Activated CD4-positive, alpha-beta T cell treated with anti-CD3 and anti-CD28 coated beads, Interleukin-2, amount 10 ng/mL, durations not matched to agents 24 days and 14 days (primary cell): ENCODE data around the gene CTNNA3. TPM values are rescaled to one million over a fixed set of nuclear protein-coding genes. Genes with fewer than 3 reads are reported as not detected.

Experiments used
- DNase-seq: peaks from one replicate; pipeline ENCODE4 v3.0.0; 2022
- H3K27ac Mint-ChIP-seq: one replicate; pipeline ENCODE4 v1.8.0; 2022; ENCODE audit warnings: mild to moderate bottlenecking, mixed read lengths
- H3K27me3 Mint-ChIP-seq: one replicate; pipeline ENCODE4 v1.8.0; 2022; ENCODE audit warnings: mixed read lengths
- H3K36me3 Mint-ChIP-seq: one replicate; pipeline ENCODE4 v1.8.0; 2022; ENCODE audit warnings: low read depth, mild to moderate bottlenecking, mixed read lengths
- H3K4me1 Mint-ChIP-seq: one replicate; pipeline ENCODE4 v1.8.0; 2021; ENCODE audit warnings: mixed read lengths
- H3K4me3 Mint-ChIP-seq: one replicate; pipeline ENCODE4 v1.8.0; 2022; ENCODE audit warnings: mild to moderate bottlenecking, moderate library complexity, mixed read lengths
- H3K9me3 Mint-ChIP-seq: one replicate; pipeline ENCODE4 v1.8.0; 2021; ENCODE audit warnings: mixed read lengths
- intact Hi-C: fragments of 100-400 bp; cut with micrococcal nuclease; formaldehyde crosslinking; loops from one replicate; pipeline ENCODE4 v1.15.1; 2023
- total RNA-seq: library from RNA; stranded (reverse); gene quantifications from 2 replicates; pipeline ENCODE4 v1.2.3, GENCODE V29; 2022

Gene CTNNA3
- total RNA-seq, 1 donor from 2014 or later = not detected

- Mint-ChIP-seq H3K9me3 (no peaks in the 10 kb centered on the region), H3K36me3 (no peaks in the 10 kb centered on the region), H3K4me3 (no peak overlapping the region), H3K4me1 (no peaks in the 10 kb centered on the region), H3K27me3 (no peaks in the 10 kb centered on the region), H3K27ac (no peak overlapping the region)
- DNase-seq = no peak
- intact Hi-C loops = no loop called here
These were observed 539.8 kb downstream of the CTNNA3 start for GRCh38 chr10:67156239-67156638.

GRCh38 chr10:67151471-67151870 lies 544.5 kb downstream of the CTNNA3 start:
- Mint-ChIP-seq H3K4me1 (no peaks in the 10 kb centered on the region), H3K27ac (no peak overlapping the region), H3K27me3 (no peaks in the 10 kb centered on the region), H3K9me3 (no peaks in the 10 kb centered on the region), H3K4me3 (no peak overlapping the region), H3K36me3 (no peaks in the 10 kb centered on the region)
- intact Hi-C loops = no loop called here
- no peak for DNase-seq

DNA sequence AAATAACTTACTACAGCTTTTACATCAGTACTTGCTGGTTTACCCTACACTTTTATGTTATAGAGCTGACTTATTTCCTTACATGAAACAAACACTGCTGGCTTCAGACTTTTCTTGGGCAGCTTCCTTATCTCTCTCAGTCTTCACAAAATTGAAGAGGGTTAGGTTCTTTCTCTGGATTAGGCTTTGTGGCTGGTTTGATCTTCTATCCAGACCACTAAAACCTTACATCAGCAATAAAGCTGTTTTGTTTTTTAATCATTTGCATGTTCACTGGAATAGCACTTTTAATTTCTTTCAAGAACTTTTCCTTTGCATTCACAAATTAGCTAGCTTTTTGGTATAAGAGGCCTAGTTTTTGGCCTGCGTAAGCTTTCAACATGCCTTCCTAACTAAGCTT lies 551.5 kb downstream of the CTNNA3 start:
- no peaks in the 10 kb centered on the region for H3K36me3 Mint-ChIP-seq
- no peak overlapping the region for H3K27ac Mint-ChIP-seq
- no peak overlapping the region for H3K4me3 Mint-ChIP-seq
- no peaks in the 10 kb centered on the region for H3K4me1 Mint-ChIP-seq
- no peaks in the 10 kb centered on the region for H3K9me3 Mint-ChIP-seq
- intact Hi-C loops = no loop called here
- H3K27me3 Mint-ChIP-seq = no peaks in the 10 kb centered on the region
- no peak for DNase-seq

DNA sequence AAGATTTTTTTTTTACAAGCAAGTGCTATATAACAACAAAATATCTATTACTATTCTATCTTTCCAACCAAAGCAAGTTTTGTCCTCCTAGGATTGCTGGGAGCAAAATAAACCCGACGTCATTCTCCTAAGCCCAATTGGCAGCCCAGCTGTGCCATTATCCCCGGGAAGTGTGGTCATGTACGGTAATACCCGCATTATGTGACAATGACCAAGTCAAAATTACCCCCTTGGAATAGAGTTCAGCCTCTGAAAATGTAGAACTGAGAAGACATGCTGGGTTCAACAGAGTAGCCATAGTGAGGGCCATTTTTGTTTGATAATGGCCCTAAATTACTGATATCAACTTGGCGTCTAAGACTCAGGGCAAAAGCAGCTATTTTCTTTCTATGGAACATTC lies 554.7 kb downstream of the CTNNA3 start:
- no peak for DNase-seq
- Mint-ChIP-seq H3K27ac (no peak overlapping the region), H3K9me3 (no peaks in the 10 kb centered on the region), H3K4me3 (no peak overlapping the region), H3K36me3 (no peaks in the 10 kb centered on the region), H3K27me3 (no peaks in the 10 kb centered on the region), H3K4me1 (no peaks in the 10 kb centered on the region)
- intact Hi-C loops = no loop called here

- no peak overlapping the region for H3K4me3 Mint-ChIP-seq
- no peaks in the 10 kb centered on the region for H3K4me1 Mint-ChIP-seq
- H3K9me3 Mint-ChIP-seq = no peaks in the 10 kb centered on the region
- intact Hi-C loops = no loop called here
- no peak overlapping the region for H3K27ac Mint-ChIP-seq
- no peaks in the 10 kb centered on the region for H3K27me3 Mint-ChIP-seq
- H3K36me3 Mint-ChIP-seq = no peaks in the 10 kb centered on the region
- DNase-seq = no peak
These were observed 555.4 kb downstream of the CTNNA3 start for GRCh38 chr10:67140641-67141040.

GRCh38 chr10:67127441-67127840 lies 568.6 kb downstream of the CTNNA3 start:
- intact Hi-C loops = no loop called here
- H3K9me3 Mint-ChIP-seq = no peaks in the 10 kb centered on the region
- DNase-seq = no peak
- H3K4me3 Mint-ChIP-seq = no peak overlapping the region
- no peaks in the 10 kb centered on the region for H3K27me3 Mint-ChIP-seq
- no peaks in the 10 kb centered on the region for H3K36me3 Mint-ChIP-seq
- H3K4me1 Mint-ChIP-seq = no peaks in the 10 kb centered on the region
- no peak overlapping the region for H3K27ac Mint-ChIP-seq

- H3K9me3 Mint-ChIP-seq = no peaks in the 10 kb centered on the region
- H3K4me1 Mint-ChIP-seq = no peaks in the 10 kb centered on the region
- no peaks in the 10 kb centered on the region for H3K27me3 Mint-ChIP-seq
- H3K36me3 Mint-ChIP-seq = no peaks in the 10 kb centered on the region
- no peak for DNase-seq
- H3K4me3 Mint-ChIP-seq = no peak overlapping the region
- intact Hi-C loops = no loop called here
- H3K27ac Mint-ChIP-seq = no peak overlapping the region
These were observed 576.3 kb downstream of the CTNNA3 start for GRCh38 chr10:67119651-67120050.

GRCh38 chr10:67115972-67116371 lies 580.0 kb downstream of the CTNNA3 start:
- Mint-ChIP-seq H3K4me1 (no peaks in the 10 kb centered on the region), H3K4me3 (no peak overlapping the region), H3K9me3 (no peaks in the 10 kb centered on the region), H3K36me3 (no peaks in the 10 kb centered on the region), H3K27me3 (no peaks in the 10 kb centered on the region), H3K27ac (no peak overlapping the region)
- DNase-seq = no peak
- intact Hi-C loops = no loop called here

- H3K27me3 Mint-ChIP-seq = no peaks in the 10 kb centered on the region
- no peaks in the 10 kb centered on the region for H3K36me3 Mint-ChIP-seq
- no peak for DNase-seq
- H3K4me1 Mint-ChIP-seq = no peaks in the 10 kb centered on the region
- intact Hi-C loops = no loop called here
- no peak overlapping the region for H3K4me3 Mint-ChIP-seq
- H3K27ac Mint-ChIP-seq = no peak overlapping the region
- no peaks in the 10 kb centered on the region for H3K9me3 Mint-ChIP-seq
These were observed 581.0 kb downstream of the CTNNA3 start for GRCh38 chr10:67114945-67115344.

GRCh38 chr10:67112765-67113164 lies 583.2 kb downstream of the CTNNA3 start:
- no peak for DNase-seq
- Mint-ChIP-seq H3K4me3 (no peak overlapping the region), H3K27me3 (no peaks in the 10 kb centered on the region), H3K9me3 (no peaks in the 10 kb centered on the region), H3K27ac (no peak overlapping the region), H3K4me1 (no peaks in the 10 kb centered on the region), H3K36me3 (no peaks in the 10 kb centered on the region)
- intact Hi-C loops = no loop called here

GRCh38 chr10:67110286-67110685 lies 585.7 kb downstream of the CTNNA3 start:
- intact Hi-C loops = no loop called here
- no peaks in the 10 kb centered on the region for H3K36me3 Mint-ChIP-seq
- no peaks in the 10 kb centered on the region for H3K4me1 Mint-ChIP-seq
- no peak for DNase-seq
- no peak overlapping the region for H3K4me3 Mint-ChIP-seq
- no peak overlapping the region for H3K27ac Mint-ChIP-seq
- H3K27me3 Mint-ChIP-seq = no peaks in the 10 kb centered on the region
- H3K9me3 Mint-ChIP-seq = no peaks in the 10 kb centered on the region

GRCh38 chr10:67107670-67108069 lies 588.3 kb downstream of the CTNNA3 start:
- Mint-ChIP-seq H3K36me3 (no peaks in the 10 kb centered on the region), H3K27me3 (no peaks in the 10 kb centered on the region), H3K4me3 (no peak overlapping the region), H3K27ac (no peak overlapping the region), H3K9me3 (no peaks in the 10 kb centered on the region), H3K4me1 (no peaks in the 10 kb centered on the region)
- no peak for DNase-seq
- intact Hi-C loops = no loop called here

DNA sequence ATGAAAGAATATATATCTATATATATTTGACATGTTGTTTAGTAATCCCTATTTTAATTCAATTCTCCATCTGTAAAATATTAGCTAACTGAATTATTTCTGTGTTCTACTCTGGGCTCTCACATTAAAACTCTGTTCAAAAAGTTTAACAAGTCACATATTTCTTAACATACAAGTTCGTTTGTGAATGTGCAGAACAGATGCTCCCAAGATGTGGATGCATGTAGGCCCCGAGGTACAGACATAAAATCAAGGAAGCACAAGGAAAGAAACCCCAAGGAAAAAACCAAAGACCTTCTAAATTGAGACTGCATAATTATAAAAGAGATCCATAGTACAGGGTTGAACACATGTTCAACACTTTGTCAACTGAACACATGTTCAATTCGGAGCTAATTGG lies 595.0 kb downstream of the CTNNA3 start:
- H3K4me1 Mint-ChIP-seq = no peaks in the 10 kb centered on the region
- intact Hi-C loops = no loop called here
- no peak overlapping the region for H3K27ac Mint-ChIP-seq
- no peaks in the 10 kb centered on the region for H3K36me3 Mint-ChIP-seq
- DNase-seq = no peak
- H3K9me3 Mint-ChIP-seq = no peaks in the 10 kb centered on the region
- H3K27me3 Mint-ChIP-seq = no peaks in the 10 kb centered on the region
- no peak overlapping the region for H3K4me3 Mint-ChIP-seq

- no peaks in the 10 kb centered on the region for H3K9me3 Mint-ChIP-seq
- H3K4me3 Mint-ChIP-seq = no peak overlapping the region
- H3K27ac Mint-ChIP-seq = no peak overlapping the region
- no peaks in the 10 kb centered on the region for H3K4me1 Mint-ChIP-seq
- intact Hi-C loops = no loop called here
- H3K27me3 Mint-ChIP-seq = no peaks in the 10 kb centered on the region
- no peak for DNase-seq
- H3K36me3 Mint-ChIP-seq = no peaks in the 10 kb centered on the region
These were observed 597.5 kb downstream of the CTNNA3 start for GRCh38 chr10:67098461-67098860.

DNA sequence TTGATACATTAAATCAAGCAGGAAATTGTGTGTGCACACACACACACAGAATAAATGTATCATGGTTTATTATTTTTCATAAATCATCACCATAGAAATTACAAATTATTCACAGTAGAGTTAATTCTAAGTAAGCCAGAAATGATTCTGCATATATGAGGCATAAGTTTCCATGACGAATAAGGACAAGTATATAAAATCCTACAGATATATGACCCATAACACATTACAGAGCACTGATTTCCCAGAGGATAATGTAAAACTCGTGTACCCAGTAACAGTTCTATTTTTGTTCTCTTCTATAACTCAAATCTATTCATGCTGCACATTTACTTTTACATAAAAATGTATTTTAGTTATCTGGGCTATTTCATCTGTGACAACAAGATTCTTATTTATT lies 600.5 kb downstream of the CTNNA3 start:
- DNase-seq = no peak
- Mint-ChIP-seq H3K4me1 (no peaks in the 10 kb centered on the region), H3K9me3 (no peaks in the 10 kb centered on the region), H3K27ac (no peak overlapping the region), H3K36me3 (no peaks in the 10 kb centered on the region), H3K4me3 (no peak overlapping the region), H3K27me3 (no peaks in the 10 kb centered on the region)
- intact Hi-C loops = no loop called here
